Mesenchymal stem cell (in vitro differentiated cells and primary cell): ENCODE measurements around the gene TBRG1.

Experiments
- DNase-seq: peaks from one replicate; pipeline ENCODE4 v3.0.0-alpha.2; 2013
- H2AFZ ChIP-seq: one replicate; pipeline ENCODE4 v1.6.1; 2013; ENCODE audit warnings: low read depth, mild to moderate bottlenecking, control low read depth, inconsistent platforms, low read length, moderate library complexity
- H2AK5ac ChIP-seq: 2 replicates; pipeline ENCODE4 v1.6.1; 2013; ENCODE audit warnings: low read length, moderate library complexity, mild to moderate bottlenecking, inconsistent platforms; ENCODE audit not compliant: severe bottlenecking
- H2BK120ac ChIP-seq: one replicate; pipeline ENCODE4 v1.6.1; 2013; ENCODE audit warnings: low read depth, mild to moderate bottlenecking, inconsistent platforms, low read length, moderate library complexity
- H2BK12ac ChIP-seq, 2 experiments: one replicate each; pipeline ENCODE4 v1.6.1; 2013; ENCODE audit warnings: inconsistent platforms in 2 of 2, low read length in 2 of 2, mild to moderate bottlenecking in 2 of 2, moderate library complexity in 2 of 2, control low read depth in 1 of 2
- H2BK15ac ChIP-seq: one replicate; pipeline ENCODE4 v1.6.1; 2013; ENCODE audit warnings: mild to moderate bottlenecking, low read depth, inconsistent platforms; ENCODE audit not compliant: poor library complexity, severe bottlenecking
- H2BK5ac ChIP-seq: 2 replicates; pipeline ENCODE4 v1.6.1; 2013; ENCODE audit warnings: low read depth, mild to moderate bottlenecking, low read length, control low read depth, inconsistent platforms; ENCODE audit not compliant: poor library complexity, severe bottlenecking
- H3K14ac ChIP-seq, 2 experiments: one replicate each; pipeline ENCODE4 v1.6.1; 2013; ENCODE audit warnings: inconsistent platforms in 2 of 2, low read length in 2 of 2, control low read depth in 1 of 2, mild to moderate bottlenecking in 1 of 2, moderate library complexity in 1 of 2
- H3K18ac ChIP-seq, 2 experiments: one replicate each; pipeline ENCODE4 v1.6.1; 2013; ENCODE audit warnings: inconsistent platforms in 2 of 2, low read length in 2 of 2, control low read depth in 1 of 2, low read depth in 1 of 2, mild to moderate bottlenecking in 1 of 2
- H3K23ac ChIP-seq, 2 experiments: one replicate each; pipeline ENCODE4 v1.6.1; 2013; ENCODE audit warnings: inconsistent platforms in 2 of 2, low read length in 2 of 2, mild to moderate bottlenecking in 2 of 2, moderate library complexity in 2 of 2, control low read depth in 1 of 2
- H3K27ac ChIP-seq: 2 replicates; pipeline ENCODE4 v1.5.1; 2013; ENCODE audit warnings: mild to moderate bottlenecking, moderate library complexity, low read length, control low read depth, inconsistent platforms; ENCODE audit not compliant: poor library complexity, severe bottlenecking
- H3K27me3 ChIP-seq, 2 experiments: 2 replicates each; pipeline versions ENCODE4 v1.6.1 to v1.7.0; 2013; ENCODE audit warnings: low read length in 2 of 2, mild to moderate bottlenecking in 2 of 2, moderate library complexity in 2 of 2, control low read depth in 1 of 2, inconsistent platforms in 1 of 2; ENCODE audit not compliant: control insufficient read depth in 1 of 2, insufficient read depth in 1 of 2
- H3K36me3 ChIP-seq, 2 experiments: 2 replicates each; pipeline versions ENCODE4 v1.6.1 to v1.7.0; 2013; ENCODE audit warnings: low read length in 2 of 2, control low read depth in 1 of 2, inconsistent platforms in 1 of 2, low read depth in 1 of 2, mild to moderate bottlenecking in 1 of 2; ENCODE audit not compliant: insufficient read depth in 2 of 2, control insufficient read depth in 1 of 2
- H3K4ac ChIP-seq, 2 experiments: one replicate each; pipeline ENCODE4 v1.6.1; 2013; ENCODE audit warnings: inconsistent platforms in 2 of 2, low read length in 2 of 2, mild to moderate bottlenecking in 2 of 2, moderate library complexity in 2 of 2, control low read depth in 1 of 2, low read depth in 1 of 2
- H3K4me1 ChIP-seq: 2 replicates; pipeline ENCODE4 v1.6.1; 2013; ENCODE audit warnings: low read depth, low read length, control low read depth; ENCODE audit not compliant: control insufficient read depth, insufficient read depth
- H3K4me2 ChIP-seq: 2 replicates; pipeline ENCODE4 v1.6.1; 2013; ENCODE audit warnings: low read length, mild to moderate bottlenecking, inconsistent platforms; ENCODE audit not compliant: poor library complexity, severe bottlenecking
- H3K4me3 ChIP-seq, 2 experiments: 2 replicates each; pipeline versions ENCODE4 v1.5.1 to v1.7.0; 2013; ENCODE audit warnings: low read length in 2 of 2, mild to moderate bottlenecking in 2 of 2, control low read depth in 1 of 2, low read depth in 1 of 2; ENCODE audit not compliant: insufficient read depth in 1 of 2
- H3K79me1 ChIP-seq: replicated peaks from 2 replicates; pipeline ENCODE4 v1.6.1; 2013; ENCODE audit warnings: mild to moderate bottlenecking, control low read depth, low read length, inconsistent platforms; ENCODE audit not compliant: poor library complexity, severe bottlenecking
- H3K9ac ChIP-seq: 2 replicates; pipeline ENCODE4 v1.7.0; 2013; ENCODE audit warnings: mild to moderate bottlenecking, low read length, moderate library complexity
- H3K9me3 ChIP-seq: 2 replicates; pipeline ENCODE4 v1.7.0; 2013; ENCODE audit warnings: mild to moderate bottlenecking, low read length; ENCODE audit not compliant: control insufficient read depth
- H4K8ac ChIP-seq: one replicate; pipeline ENCODE4 v1.6.1; 2013; ENCODE audit warnings: inconsistent platforms, mild to moderate bottlenecking, low read length, moderate library complexity
- H4K91ac ChIP-seq: one replicate; pipeline ENCODE4 v1.6.1; 2013; ENCODE audit warnings: mild to moderate bottlenecking, low read length, inconsistent platforms
- WGBS: methylation state at CpG from one replicate; pipeline ENCODE4 v1.1.7; 2013; ENCODE audit warnings: mixed read lengths; 5-methylcytosine and 5-hydroxymethylcytosine counted together

Gene TBRG1

DNA sequence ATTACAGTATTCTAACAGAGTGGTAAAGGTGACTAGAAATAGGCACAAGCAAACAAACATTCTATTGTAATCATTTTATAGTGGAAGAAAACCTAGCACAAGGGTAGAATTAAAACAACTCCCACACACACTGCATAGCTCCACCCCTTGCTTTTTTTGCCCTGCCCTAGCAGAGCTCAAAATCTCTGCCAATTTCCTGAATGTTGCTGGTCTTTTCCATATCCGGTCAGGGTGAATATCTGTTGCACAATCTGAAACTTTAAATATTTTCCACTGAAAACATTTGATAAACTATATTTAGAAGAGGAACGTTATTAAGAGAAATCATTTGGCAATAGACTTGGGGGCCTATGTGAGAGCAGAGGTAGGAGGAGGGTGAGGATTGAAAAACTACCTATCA lies 53.7 kb downstream of the TBRG1 start:
- no peak overlapping the region for H3K4me2 ChIP-seq
- peaks cover 4% of the 10 kb centered on the region for H3K4me1 ChIP-seq
- H2AK5ac ChIP-seq: no peak overlapping the region
- no peak overlapping the region for H3K23ac ChIP-seq
- H3K9ac ChIP-seq: no peak overlapping the region
- H4K91ac ChIP-seq: no peak overlapping the region
- H3K36me3 ChIP-seq: no peaks in the 10 kb centered on the region
- no peaks in the 10 kb centered on the region for H3K27me3 ChIP-seq
- no peak overlapping the region for H2AFZ ChIP-seq
- no peak overlapping the region for H3K14ac ChIP-seq
- H3K4ac ChIP-seq: no peak overlapping the region
- H2BK15ac ChIP-seq: no peak overlapping the region
- no peak overlapping the region for H3K27ac ChIP-seq
- H2BK12ac ChIP-seq: no peak overlapping the region
- no peak for DNase-seq
- H2BK5ac ChIP-seq: no peak overlapping the region
- H3K18ac ChIP-seq: no peak overlapping the region
- 100% methylated on average over 1 of the region's 2 CpGs for WGBS
- no peak overlapping the region for H4K8ac ChIP-seq
- no peak overlapping the region for H3K4me3 ChIP-seq
- no peak overlapping the region for H2BK120ac ChIP-seq
- peaks cover 2% of the 10 kb centered on the region for H3K79me1 ChIP-seq
- no peaks in the 10 kb centered on the region for H3K9me3 ChIP-seq

DNA sequence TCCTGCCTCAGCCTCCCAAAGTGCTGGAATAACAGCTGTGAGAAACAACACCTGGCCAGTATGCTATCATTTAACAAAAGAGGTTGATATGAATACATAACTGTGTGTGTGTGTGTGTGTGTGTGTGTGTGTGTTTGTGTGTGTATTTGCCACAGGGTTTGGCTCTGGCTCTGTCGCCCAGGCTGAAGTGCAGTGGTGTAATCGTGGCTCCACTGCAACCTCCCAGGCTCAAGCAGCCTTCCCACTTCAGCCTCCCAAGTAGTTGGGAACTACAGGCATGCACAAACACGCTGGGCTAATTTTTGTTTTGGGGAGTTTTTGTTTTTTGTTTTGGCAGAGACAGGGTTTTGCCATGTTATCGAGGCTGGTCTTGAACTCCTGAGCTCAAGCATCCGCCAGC lies 55.8 kb downstream of the TBRG1 start:
- Histone ChIP-seq H3K23ac (no peak overlapping the region), H3K27ac (no peak overlapping the region), H2AK5ac (no peak overlapping the region), H2BK12ac (no peak overlapping the region), H3K27me3 (no peaks in the 10 kb centered on the region), H3K4ac (no peak overlapping the region), H3K9me3 (peaks cover 18% of the 10 kb centered on the region), H3K4me3 (no peak overlapping the region), H3K14ac (no peak overlapping the region), H2BK120ac (no peak overlapping the region), H4K91ac (no peak overlapping the region), H3K18ac (no peak overlapping the region), H3K36me3 (peaks cover 0 to 5% of the 10 kb centered on the region in 2 experiments), H2AFZ (no peak overlapping the region), H3K79me1 (peaks cover 2% of the 10 kb centered on the region), H3K4me2 (no peak overlapping the region), H2BK15ac (no peak overlapping the region), H4K8ac (no peak overlapping the region), H3K4me1 (peaks cover 2% of the 10 kb centered on the region), H2BK5ac (no peak overlapping the region), H3K9ac (no peak overlapping the region)
- DNase-seq: no peak
- WGBS: 82% methylated on average over 4 of the region's 5 CpGs

GRCh38 chr11:124681421-124681820 lies 58.8 kb downstream of the TBRG1 start:
- H2BK5ac ChIP-seq: no peak overlapping the region
- no peak overlapping the region for H3K9ac ChIP-seq
- H3K27me3 ChIP-seq: no peaks in the 10 kb centered on the region
- H2BK15ac ChIP-seq: no peak overlapping the region
- no CpG with 5 or more reads among the region's 2 CpGs for WGBS
- H4K8ac ChIP-seq: no peak overlapping the region
- no peak overlapping the region for H2AFZ ChIP-seq
- no peak overlapping the region for H3K4me3 ChIP-seq
- DNase-seq: no peak
- H3K9me3 ChIP-seq: peaks cover 25% of the 10 kb centered on the region
- H3K79me1 ChIP-seq: no peaks in the 10 kb centered on the region
- no peaks in the 10 kb centered on the region for H3K4me1 ChIP-seq
- no peak overlapping the region for H3K23ac ChIP-seq
- no peak overlapping the region for H2BK120ac ChIP-seq
- no peak overlapping the region for H3K4me2 ChIP-seq
- no peak overlapping the region for H4K91ac ChIP-seq
- H3K27ac ChIP-seq: no peak overlapping the region
- H2BK12ac ChIP-seq: no peak overlapping the region
- H3K18ac ChIP-seq: no peak overlapping the region
- no peak overlapping the region for H3K4ac ChIP-seq
- no peak overlapping the region for H3K14ac ChIP-seq
- peaks cover 0 to 5% of the 10 kb centered on the region in 2 experiments for H3K36me3 ChIP-seq
- no peak overlapping the region for H2AK5ac ChIP-seq

- H3K9me3 ChIP-seq: peaks cover 31% of the 10 kb centered on the region
- no peak overlapping the region for H3K4me3 ChIP-seq
- H3K27me3 ChIP-seq: no peaks in the 10 kb centered on the region
- no peaks in the 10 kb centered on the region for H3K79me1 ChIP-seq
- no peak overlapping the region for H2AFZ ChIP-seq
- H4K8ac ChIP-seq: no peak overlapping the region
- H2BK12ac ChIP-seq: no peak overlapping the region
- no peak overlapping the region for H4K91ac ChIP-seq
- H3K36me3 ChIP-seq: peaks cover 0 to 5% of the 10 kb centered on the region in 2 experiments
- H3K4me2 ChIP-seq: no peak overlapping the region
- DNase-seq: no peak
- no peak overlapping the region for H2BK120ac ChIP-seq
- no peaks in the 10 kb centered on the region for H3K4me1 ChIP-seq
- no peak overlapping the region for H3K18ac ChIP-seq
- no peak overlapping the region for H3K23ac ChIP-seq
- no peak overlapping the region for H2BK5ac ChIP-seq
- H3K9ac ChIP-seq: no peak overlapping the region
- 100% methylated on average over 1 of the region's 1 CpG for WGBS
- H3K27ac ChIP-seq: no peak overlapping the region
- no peak overlapping the region for H3K4ac ChIP-seq
- H3K14ac ChIP-seq: no peak overlapping the region
- no peak overlapping the region for H2BK15ac ChIP-seq
- no peak overlapping the region for H2AK5ac ChIP-seq
Measured at GRCh38 chr11:124682443-124682842, 59.8 kb downstream of the TBRG1 start.
